SK-N-SH (cell line): ENCODE results near the gene PLA2G4B.

Experiments used
- CHD2 ChIP-seq: fragments of 150-350 bp; IDR thresholded peaks from 2 replicates; pipeline ENCODE4 v1.6.1; 2018; ENCODE audit warnings: low read length; ENCODE audit not compliant: partially characterized antibody
- EZH2phosphoT487 ChIP-seq: fragments of 200-600 bp; sonication (generic); IDR thresholded peaks from 2 replicates; pipeline ENCODE4 v1.6.1; 2017; ENCODE audit warnings: low read depth, mixed run types, mild to moderate bottlenecking, antibody characterized with exemption, moderate library complexity, borderline replicate concordance
- NRF1 ChIP-seq: IDR thresholded peaks from 2 replicates; pipeline ENCODE4 v1.6.1; 2012; ENCODE audit warnings: low read depth, mild to moderate bottlenecking, low read length
- TF ChIP-seq, protein P1 (sequence below): fragments of 200-600 bp; sonication (generic); IDR thresholded peaks from 2 replicates; pipeline ENCODE4 v1.6.1; 2017; ENCODE audit warnings: antibody characterized with exemption, mild to moderate bottlenecking, moderate library complexity
- TF ChIP-seq, protein P2 (sequence below): fragments of 150-350 bp; IDR thresholded peaks from 2 replicates; pipeline ENCODE4 v1.6.1; 2017; ENCODE audit warnings: antibody characterized with exemption, low read length, low read depth, borderline replicate concordance

DNA sequence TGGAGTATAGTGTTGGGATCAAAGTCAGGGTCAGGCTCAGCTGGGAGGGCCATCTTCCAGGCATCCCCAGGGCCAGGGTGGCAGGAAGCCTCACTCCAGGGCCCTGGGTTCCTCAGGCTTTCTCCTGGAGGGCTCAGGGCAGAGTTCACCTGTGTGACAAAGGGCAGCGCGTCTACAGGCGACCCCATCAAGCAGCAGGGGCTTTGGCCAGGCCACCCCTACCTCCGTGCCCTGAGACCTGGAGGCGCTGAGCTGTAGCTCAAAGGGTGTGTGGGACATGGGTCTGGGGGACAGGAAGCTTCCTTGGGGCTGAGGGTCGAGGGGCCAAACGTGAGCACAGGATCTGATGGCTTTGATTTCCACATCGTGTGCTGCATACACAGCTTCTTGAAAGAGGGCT is 42.4 kb downstream of the PLA2G4B start:
- TF ChIP-seq, protein P1, sequence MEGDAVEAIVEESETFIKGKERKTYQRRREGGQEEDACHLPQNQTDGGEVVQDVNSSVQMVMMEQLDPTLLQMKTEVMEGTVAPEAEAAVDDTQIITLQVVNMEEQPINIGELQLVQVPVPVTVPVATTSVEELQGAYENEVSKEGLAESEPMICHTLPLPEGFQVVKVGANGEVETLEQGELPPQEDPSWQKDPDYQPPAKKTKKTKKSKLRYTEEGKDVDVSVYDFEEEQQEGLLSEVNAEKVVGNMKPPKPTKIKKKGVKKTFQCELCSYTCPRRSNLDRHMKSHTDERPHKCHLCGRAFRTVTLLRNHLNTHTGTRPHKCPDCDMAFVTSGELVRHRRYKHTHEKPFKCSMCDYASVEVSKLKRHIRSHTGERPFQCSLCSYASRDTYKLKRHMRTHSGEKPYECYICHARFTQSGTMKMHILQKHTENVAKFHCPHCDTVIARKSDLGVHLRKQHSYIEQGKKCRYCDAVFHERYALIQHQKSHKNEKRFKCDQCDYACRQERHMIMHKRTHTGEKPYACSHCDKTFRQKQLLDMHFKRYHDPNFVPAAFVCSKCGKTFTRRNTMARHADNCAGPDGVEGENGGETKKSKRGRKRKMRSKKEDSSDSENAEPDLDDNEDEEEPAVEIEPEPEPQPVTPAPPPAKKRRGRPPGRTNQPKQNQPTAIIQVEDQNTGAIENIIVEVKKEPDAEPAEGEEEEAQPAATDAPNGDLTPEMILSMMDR: no peak
- TF ChIP-seq, protein P2, sequence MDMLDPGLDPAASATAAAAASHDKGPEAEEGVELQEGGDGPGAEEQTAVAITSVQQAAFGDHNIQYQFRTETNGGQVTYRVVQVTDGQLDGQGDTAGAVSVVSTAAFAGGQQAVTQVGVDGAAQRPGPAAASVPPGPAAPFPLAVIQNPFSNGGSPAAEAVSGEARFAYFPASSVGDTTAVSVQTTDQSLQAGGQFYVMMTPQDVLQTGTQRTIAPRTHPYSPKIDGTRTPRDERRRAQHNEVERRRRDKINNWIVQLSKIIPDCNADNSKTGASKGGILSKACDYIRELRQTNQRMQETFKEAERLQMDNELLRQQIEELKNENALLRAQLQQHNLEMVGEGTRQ: no peak
- TF ChIP-seq CHD2 (no peak), NRF1 (no peak), EZH2phosphoT487 (no peak)
